ENCODE measurements around the gene LEF1. TPM values are rescaled to one million over a fixed set of nuclear protein-coding genes. Genes with fewer than 3 reads are reported as not detected.

LEF1 gene
- total RNA-seq, 1 experiment from 2014 or later, result 0.79 TPM

GRCh38 chr4:108180513-108180912 is 11.8 kb upstream of the LEF1 start:
- H3K27ac ChIP-seq (ENCODE audit: low read depth, low read length), result no peak overlapping the region
- ChIA-PET CTCF (no interaction called here), POLR2A (no interaction called here), RAD21 (ENCODE audit: low non-redundant PET in 1 of 2, low total read pairs in 2 of 2, uncharacterized antibody in 2 of 2, unreplicated experiment in 2 of 2) (no interaction called here)
- TF ChIP-seq CTCF (IDR thresholded peaks at IDR 0.05 in 2 of 3, conservative IDR thresholded peaks at IDR 0.05 in 1 of 3; ENCODE audit: borderline replicate concordance in 1 of 3, insufficient read depth in 1 of 3, low read depth in 2 of 3, low read length in 2 of 3), result no peak
- TF ChIP-seq SP1 (IDR thresholded peaks at IDR 0.05; ENCODE audit: low read depth), result no peak
- no peak for TF ChIP-seq ATF3 (IDR thresholded peaks at IDR 0.05)
- no peak for TF ChIP-seq EZH2phosphoT487 (IDR thresholded peaks at IDR 0.05; ENCODE audit: borderline replicate concordance)
- no peak for TF ChIP-seq SIN3A (IDR thresholded peaks at IDR 0.05; ENCODE audit: low read depth)
- TF ChIP-seq TCF7L2 (IDR thresholded peaks at IDR 0.05; ENCODE audit: borderline replicate concordance, extremely low read depth, insufficient read depth, insufficient read length), result no peak
- TF ChIP-seq REST (IDR thresholded peaks at IDR 0.05; ENCODE audit: low read depth), result no peak
- no peak for TF ChIP-seq ELF1 (IDR thresholded peaks at IDR 0.05; ENCODE audit: borderline replicate concordance, low read depth)
- no peak for TF ChIP-seq POLR2A (IDR thresholded peaks at IDR 0.05; ENCODE audit: borderline replicate concordance, extremely low read depth, insufficient read depth, insufficient read length)
- TF ChIP-seq RAD21 (IDR thresholded peaks at IDR 0.05; ENCODE audit: low read depth), result no peak
- no peak for TF ChIP-seq CEBPB (IDR thresholded peaks at IDR 0.05; ENCODE audit: low read depth)
- TF ChIP-seq YY1 (IDR thresholded peaks at IDR 0.05; ENCODE audit: extremely low read depth, insufficient replicate concordance, low read depth, low read length), result no peak
- TF ChIP-seq SRF (IDR thresholded peaks at IDR 0.05; ENCODE audit: low read depth), result no peak
- no peak for TF ChIP-seq POLR2AphosphoS5 (IDR thresholded peaks at IDR 0.05; ENCODE audit: low read depth, low read length)
- TF ChIP-seq ZNF274 (IDR thresholded peaks at IDR 0.05; ENCODE audit: low read depth, low read length), result no peak
- no peak overlapping the region for H3K4me3 ChIP-seq (replicated peaks in 1 of 2; ENCODE audit: low read depth in 1 of 2, low read length in 2 of 2)
- no peaks in the 10 kb centered on the region for H3K9me2 ChIP-seq (ENCODE audit: insufficient read depth)
- BruUV-seq (replicated peaks), result no TSS peak
- intact Hi-C loops (cut with micrococcal nuclease), result no loop called here
- DNase-seq (ENCODE audit: low read depth, low spot score), result no peak
- H3K4me2 ChIP-seq (ENCODE audit: low read length), result no peak overlapping the region
- no peaks in the 10 kb centered on the region for H3K79me2 ChIP-seq (ENCODE audit: insufficient read depth, low read length)
- H3K9me3 ChIP-seq (ENCODE audit: control insufficient read depth in 1 of 2, insufficient read depth in 1 of 2, low read depth in 1 of 2, low read length in 2 of 2), result no peaks in the 10 kb centered on the region
- peaks cover 7% of the 10 kb centered on the region; the same call in 1 of the 2 replicates for H3K27me3 ChIP-seq (ENCODE audit: insufficient read depth, low read length)
- H4K20me1 ChIP-seq (ENCODE audit: insufficient read depth), result no peaks in the 10 kb centered on the region
- H3K9ac ChIP-seq (ENCODE audit: low read length), result no peak overlapping the region
- H3K4me1 ChIP-seq (ENCODE audit: control insufficient read depth in 1 of 2, insufficient read depth in 2 of 2, low read length in 2 of 2), result no peaks in the 10 kb centered on the region
- H2AFZ ChIP-seq (ENCODE audit: low read depth, low read length, poor library complexity, severe bottlenecking), result no peak overlapping the region
- H3K36me3 ChIP-seq (ENCODE audit: control insufficient read depth in 1 of 2, insufficient read depth in 2 of 2, low read length in 2 of 2), result no peaks in the 10 kb centered on the region
- no peak for ATAC-seq
